ENCODE results near the gene KCNQ4. TPM values are rescaled to one million over a fixed set of nuclear protein-coding genes. Genes with fewer than 3 reads are reported as not detected.

KCNQ4 gene
- total and polyA plus RNA-seq, 2 of the 4 experiments (the other 2 are of a cell fraction) = 0.07 TPM; not detected in 1

- no peak overlapping the region for H3K18ac ChIP-seq (ENCODE audit: low read depth, low read length)
- H3K36me3 ChIP-seq (ENCODE audit: control insufficient read depth, insufficient read depth, low read length) = no peaks in the 10 kb centered on the region
- no peak overlapping the region for H3K9ac ChIP-seq (ENCODE audit: low read depth, low read length)
- POLR2A ChIA-PET (ENCODE audit: unreplicated experiment) = no interaction called here
- no peaks in the 10 kb centered on the region for H3K4me1 ChIP-seq (ENCODE audit: control insufficient read depth, insufficient read depth, low read length)
- no peak overlapping the region for H2BK15ac ChIP-seq (ENCODE audit: low read depth, low read length)
- no peak overlapping the region for H2BK5ac ChIP-seq (ENCODE audit: low read depth, low read length, poor library complexity, severe bottlenecking)
- H3K79me1 ChIP-seq (ENCODE audit: low read depth in 1 of 2, low read length in 2 of 2) = no peaks in the 10 kb centered on the region
- H3K14ac ChIP-seq (replicated peaks; ENCODE audit: low read depth, low read length) = no peak overlapping the region
- CTCF ChIA-PET = no interaction called here
- H4K91ac ChIP-seq (ENCODE audit: insufficient read depth, low read depth, low read length) = no peak overlapping the region
- peaks cover 29% of the 10 kb centered on the region for H3K27me3 ChIP-seq (ENCODE audit: control insufficient read depth, insufficient read depth, low read length)
- H3K4me3 ChIP-seq (ENCODE audit: insufficient read depth, low read depth, low read length) = no peak overlapping the region
- WGBS, 2 experiments (ENCODE audit: extremely low coverage in 2 of 2, insufficient read length in 1 of 2) = 80% methylated on average over 1 of the region's 6 CpGs; no CpG with 5 or more reads in 1 of the 2 experiments
- H2AK9ac ChIP-seq (replicated peaks; ENCODE audit: low read depth, low read length, poor library complexity) = no peak overlapping the region
- no peaks in the 10 kb centered on the region for H3K9me1 ChIP-seq (ENCODE audit: insufficient read depth, low read length)
- DNase-seq (no peak), ATAC-seq (ENCODE audit: low read depth) (no peak)
- H4K8ac ChIP-seq (ENCODE audit: low read depth in 2 of 2, low read length in 2 of 2) = no peak overlapping the region
- no peak overlapping the region for H2AFZ ChIP-seq (replicated peaks; ENCODE audit: low read length, poor library complexity)
- BruUV-seq (replicated peaks) = no TSS peak
- in situ Hi-C loops (cut with MboI; ENCODE audit: low sequenced_read_pairs) (loop anchor here (10.0 kb wide), 1 partner anchor 216 kb away; no protein-coding TSS in a partner anchor), dilution Hi-C loops (cut with HindIII; ENCODE audit: low sequenced_read_pairs, unreplicated experiment) (no loop called here), intact Hi-C loops (cut with micrococcal nuclease) (no loop called here)
- H3K9me3 ChIP-seq (ENCODE audit: control insufficient read depth, insufficient read depth, low read length) = peaks cover 12% of the 10 kb centered on the region
- no peak overlapping the region for H3K4ac ChIP-seq (ENCODE audit: low read depth, low read length)
- H4K20me1 ChIP-seq (ENCODE audit: insufficient read depth, low read length) = no peaks in the 10 kb centered on the region; the same call in 1 of the 2 replicates
- H3K23ac ChIP-seq (ENCODE audit: low read depth, low read length) = no peak overlapping the region
- H3K56ac ChIP-seq (ENCODE audit: extremely low read depth, insufficient read depth, low read length) = no peak overlapping the region
- no peak overlapping the region for H2BK20ac ChIP-seq (ENCODE audit: low read depth, low read length)
- H2BK120ac ChIP-seq (ENCODE audit: low read depth, low read length) = no peak overlapping the region
- no peak overlapping the region for H3K4me2 ChIP-seq (ENCODE audit: low read depth, low read length)
- no peak overlapping the region for H3K27ac ChIP-seq (ENCODE audit: insufficient read depth, low read length)
- no peak overlapping the region for H4K5ac ChIP-seq (ENCODE audit: low read depth, low read length)
- no peak overlapping the region for H2AK5ac ChIP-seq (ENCODE audit: low read depth, low read length)
- TF ChIP-seq RCOR1 (IDR thresholded peaks at IDR 0.05; ENCODE audit: insufficient replicate concordance, low read length) (no peak), BHLHE40 (IDR thresholded peaks at IDR 0.05; ENCODE audit: low read depth, low read length) (no peak), ELK1 (IDR thresholded peaks at IDR 0.05; ENCODE audit: borderline replicate concordance, low read depth, low read length) (no peak), RAD21 (IDR thresholded peaks at IDR 0.05; ENCODE audit: low read length) (no peak), FOS (IDR thresholded peaks at IDR 0.05; ENCODE audit: low read depth, low read length) (no peak), POLR2A (IDR thresholded peaks at IDR 0.05; ENCODE audit: low read depth, low read length) (no peak), MAZ (IDR thresholded peaks at IDR 0.05; ENCODE audit: borderline replicate concordance, low read depth, low read length) (no peak), CHD1 (IDR thresholded peaks at IDR 0.05; ENCODE audit: low read depth, low read length) (no peak), SMC3 (IDR thresholded peaks at IDR 0.05; ENCODE audit: low read depth, low read length) (no peak), RFX5 (IDR thresholded peaks at IDR 0.05; ENCODE audit: low read depth, low read length) (no peak), MAFK (IDR thresholded peaks at IDR 0.05; ENCODE audit: low read depth, low read length) (no peak), NFE2L2 (IDR thresholded peaks at IDR 0.05; ENCODE audit: low read depth, low read length) (no peak), MXI1 (IDR thresholded peaks at IDR 0.05; ENCODE audit: borderline replicate concordance, low read depth, low read length) (no peak)
- TF ChIP-seq, protein P1, sequence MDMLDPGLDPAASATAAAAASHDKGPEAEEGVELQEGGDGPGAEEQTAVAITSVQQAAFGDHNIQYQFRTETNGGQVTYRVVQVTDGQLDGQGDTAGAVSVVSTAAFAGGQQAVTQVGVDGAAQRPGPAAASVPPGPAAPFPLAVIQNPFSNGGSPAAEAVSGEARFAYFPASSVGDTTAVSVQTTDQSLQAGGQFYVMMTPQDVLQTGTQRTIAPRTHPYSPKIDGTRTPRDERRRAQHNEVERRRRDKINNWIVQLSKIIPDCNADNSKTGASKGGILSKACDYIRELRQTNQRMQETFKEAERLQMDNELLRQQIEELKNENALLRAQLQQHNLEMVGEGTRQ (IDR thresholded peaks at IDR 0.05; ENCODE audit: low read depth, low read length) = no peak
- TF ChIP-seq, protein P2, sequence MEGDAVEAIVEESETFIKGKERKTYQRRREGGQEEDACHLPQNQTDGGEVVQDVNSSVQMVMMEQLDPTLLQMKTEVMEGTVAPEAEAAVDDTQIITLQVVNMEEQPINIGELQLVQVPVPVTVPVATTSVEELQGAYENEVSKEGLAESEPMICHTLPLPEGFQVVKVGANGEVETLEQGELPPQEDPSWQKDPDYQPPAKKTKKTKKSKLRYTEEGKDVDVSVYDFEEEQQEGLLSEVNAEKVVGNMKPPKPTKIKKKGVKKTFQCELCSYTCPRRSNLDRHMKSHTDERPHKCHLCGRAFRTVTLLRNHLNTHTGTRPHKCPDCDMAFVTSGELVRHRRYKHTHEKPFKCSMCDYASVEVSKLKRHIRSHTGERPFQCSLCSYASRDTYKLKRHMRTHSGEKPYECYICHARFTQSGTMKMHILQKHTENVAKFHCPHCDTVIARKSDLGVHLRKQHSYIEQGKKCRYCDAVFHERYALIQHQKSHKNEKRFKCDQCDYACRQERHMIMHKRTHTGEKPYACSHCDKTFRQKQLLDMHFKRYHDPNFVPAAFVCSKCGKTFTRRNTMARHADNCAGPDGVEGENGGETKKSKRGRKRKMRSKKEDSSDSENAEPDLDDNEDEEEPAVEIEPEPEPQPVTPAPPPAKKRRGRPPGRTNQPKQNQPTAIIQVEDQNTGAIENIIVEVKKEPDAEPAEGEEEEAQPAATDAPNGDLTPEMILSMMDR (conservative IDR thresholded peaks at IDR 0.05; ENCODE audit: low read depth, low read length) = no peak
These were observed 57.1 kb downstream of the KCNQ4 start for GRCh38 chr1:40840526-40841323.

Measured in IMR-90 (cell line).